GM10266 (cell line): ENCODE measurements around the gene GALK1.
"Not testable (repeated sequence)": the region's sequence is repeated elsewhere in the genome, so short reads cannot be mapped to it uniquely, and the experiment has no call there.

Experiments
- DNase-seq: peaks from one replicate; pipeline ENCODE4 v3.0.0; 2012; ENCODE audit errors: extremely low spot score
- TF ChIP-seq, protein P1 (sequence below): IDR thresholded peaks from 2 replicates; pipeline ENCODE4 v1.5.1; 2012; ENCODE audit warnings: mild to moderate bottlenecking, low read depth; ENCODE audit not compliant: control insufficient read depth, insufficient read depth; ENCODE audit errors: missing control alignments

The GALK1 gene

DNA sequence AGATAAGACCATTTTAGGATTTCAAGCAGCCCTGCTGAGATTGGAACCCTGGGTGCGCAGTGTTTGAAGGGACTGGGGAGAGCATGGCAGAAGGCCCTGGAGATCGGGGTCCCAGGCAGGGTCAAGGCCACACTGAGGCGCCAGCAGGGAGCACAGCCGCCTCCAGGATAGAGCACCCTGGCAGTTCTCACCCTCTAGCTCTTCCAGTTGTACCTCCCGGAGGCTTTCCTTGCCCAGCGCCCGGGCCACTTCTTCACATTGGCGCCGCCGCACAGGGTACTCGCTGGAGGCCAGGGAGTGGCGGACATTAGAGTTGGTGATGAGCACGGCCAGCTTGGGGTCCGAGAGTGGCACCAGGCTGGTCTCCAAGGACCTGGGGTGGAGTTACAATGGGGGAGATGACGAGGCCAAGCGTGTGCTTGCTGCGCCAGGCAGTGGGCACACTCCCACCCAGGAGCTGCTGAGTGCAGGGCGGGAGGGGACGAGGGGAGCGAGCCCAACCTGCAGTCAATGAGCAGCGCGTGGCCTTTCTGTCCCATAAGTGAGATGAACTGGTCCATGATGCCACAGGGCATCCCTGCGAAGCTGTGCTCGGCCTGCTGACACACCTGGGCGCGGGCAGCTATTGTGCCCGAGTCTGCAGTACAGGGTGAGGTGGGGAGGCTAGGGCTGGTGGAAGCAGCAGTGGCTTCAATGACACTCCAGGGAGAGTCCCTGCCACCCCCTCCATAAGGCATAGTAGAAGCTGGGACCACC, 2.3 kb downstream of the GALK1 start:
- TF ChIP-seq, protein P1, sequence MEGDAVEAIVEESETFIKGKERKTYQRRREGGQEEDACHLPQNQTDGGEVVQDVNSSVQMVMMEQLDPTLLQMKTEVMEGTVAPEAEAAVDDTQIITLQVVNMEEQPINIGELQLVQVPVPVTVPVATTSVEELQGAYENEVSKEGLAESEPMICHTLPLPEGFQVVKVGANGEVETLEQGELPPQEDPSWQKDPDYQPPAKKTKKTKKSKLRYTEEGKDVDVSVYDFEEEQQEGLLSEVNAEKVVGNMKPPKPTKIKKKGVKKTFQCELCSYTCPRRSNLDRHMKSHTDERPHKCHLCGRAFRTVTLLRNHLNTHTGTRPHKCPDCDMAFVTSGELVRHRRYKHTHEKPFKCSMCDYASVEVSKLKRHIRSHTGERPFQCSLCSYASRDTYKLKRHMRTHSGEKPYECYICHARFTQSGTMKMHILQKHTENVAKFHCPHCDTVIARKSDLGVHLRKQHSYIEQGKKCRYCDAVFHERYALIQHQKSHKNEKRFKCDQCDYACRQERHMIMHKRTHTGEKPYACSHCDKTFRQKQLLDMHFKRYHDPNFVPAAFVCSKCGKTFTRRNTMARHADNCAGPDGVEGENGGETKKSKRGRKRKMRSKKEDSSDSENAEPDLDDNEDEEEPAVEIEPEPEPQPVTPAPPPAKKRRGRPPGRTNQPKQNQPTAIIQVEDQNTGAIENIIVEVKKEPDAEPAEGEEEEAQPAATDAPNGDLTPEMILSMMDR: no peak
- DNase-seq: no peak

DNA sequence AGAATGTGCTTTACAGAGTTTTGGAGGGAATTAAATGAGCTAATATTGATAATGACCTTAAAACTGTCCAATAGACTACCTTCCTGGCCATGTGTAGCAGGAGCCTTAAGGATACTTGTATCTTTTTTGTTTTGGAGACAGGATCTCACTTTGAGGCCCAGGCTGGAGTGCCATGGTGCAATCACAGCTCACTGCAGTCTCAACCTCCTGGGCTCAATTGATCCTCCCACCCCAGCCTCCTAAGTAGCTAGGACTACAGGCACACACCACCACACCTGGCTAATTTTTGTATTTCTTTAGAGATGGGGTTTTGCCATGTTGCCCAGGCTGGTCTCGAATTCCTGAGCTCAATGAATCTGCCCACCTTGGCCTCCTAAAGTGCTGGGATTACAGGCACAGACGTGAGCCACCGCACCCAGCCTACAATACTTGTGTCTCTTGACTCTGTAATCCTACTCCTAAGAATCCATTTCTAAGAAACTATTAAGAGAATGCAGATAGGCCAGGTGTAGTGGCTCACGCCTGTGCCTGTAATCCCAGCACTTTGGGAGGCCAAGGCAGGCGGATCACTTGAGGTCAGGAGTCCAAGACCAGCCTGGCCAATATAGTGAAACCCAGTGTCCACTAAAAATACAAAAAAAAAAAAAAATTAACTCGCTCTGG, 4.9 kb downstream of the GALK1 start:
- DNase-seq: not testable (repeated sequence)

DNA sequence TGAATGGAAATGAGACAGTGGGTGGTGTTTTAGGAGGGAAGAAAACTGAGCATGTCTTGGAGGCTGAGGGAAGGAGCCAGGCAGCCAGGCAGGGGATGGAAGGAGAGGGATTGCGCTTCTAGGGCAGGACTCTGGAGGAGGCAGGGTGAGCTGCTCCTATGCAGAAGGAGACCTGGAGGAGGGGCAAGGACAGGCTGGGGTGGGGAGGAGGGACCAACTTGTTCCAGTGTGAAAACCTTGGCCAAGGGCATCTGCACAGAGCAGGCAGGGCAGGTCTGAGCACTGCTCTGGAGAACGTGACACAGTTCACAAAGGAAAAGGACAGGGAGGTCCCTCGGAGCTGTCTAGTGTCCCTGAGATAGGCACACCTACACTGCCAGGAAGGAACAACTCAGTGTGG, 5.5 kb downstream of the GALK1 start:
- TF ChIP-seq, protein P1: no peak
- DNase-seq: no peak

DNA sequence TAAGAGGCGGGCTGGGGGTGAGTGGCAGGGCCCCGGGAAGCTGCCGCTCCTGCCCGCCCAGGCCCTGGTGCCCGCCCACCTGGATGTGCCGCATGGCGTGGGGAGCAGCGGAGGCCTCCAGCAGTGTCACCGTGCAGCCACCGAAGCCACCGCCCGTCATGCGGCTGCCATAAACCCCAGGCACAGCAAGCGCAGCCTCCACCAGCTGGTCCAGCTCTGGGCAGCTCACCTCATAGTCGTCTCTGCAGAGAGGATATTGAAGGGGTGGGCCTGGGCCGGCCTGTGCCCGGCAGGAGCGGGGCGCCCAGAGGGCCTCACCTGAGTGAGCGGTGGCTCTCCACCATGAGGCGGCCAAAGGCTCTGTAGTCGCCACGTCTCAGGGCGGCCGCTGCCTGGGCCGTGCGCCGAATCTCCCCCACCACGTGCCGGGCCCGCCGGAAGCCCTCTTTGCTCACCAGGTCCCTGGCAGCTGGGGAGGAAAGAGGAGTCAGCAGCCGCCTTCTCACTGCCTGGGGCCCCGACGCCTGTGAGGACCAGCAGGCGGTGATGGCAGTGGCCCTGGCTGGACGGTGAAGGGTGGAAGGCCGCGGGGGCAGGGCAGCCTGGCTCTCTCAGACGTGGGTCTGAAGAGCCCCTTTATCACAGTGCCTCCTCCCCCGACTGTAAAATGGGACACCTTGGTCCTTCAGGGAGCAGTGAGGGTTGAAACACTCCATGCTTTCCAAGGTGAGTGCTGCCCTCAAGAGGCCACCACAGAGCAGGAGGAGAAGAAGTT, 6.7 kb downstream of the GALK1 start:
- DNase-seq: no peak
- TF ChIP-seq, protein P1: peak; percentile 30

DNA sequence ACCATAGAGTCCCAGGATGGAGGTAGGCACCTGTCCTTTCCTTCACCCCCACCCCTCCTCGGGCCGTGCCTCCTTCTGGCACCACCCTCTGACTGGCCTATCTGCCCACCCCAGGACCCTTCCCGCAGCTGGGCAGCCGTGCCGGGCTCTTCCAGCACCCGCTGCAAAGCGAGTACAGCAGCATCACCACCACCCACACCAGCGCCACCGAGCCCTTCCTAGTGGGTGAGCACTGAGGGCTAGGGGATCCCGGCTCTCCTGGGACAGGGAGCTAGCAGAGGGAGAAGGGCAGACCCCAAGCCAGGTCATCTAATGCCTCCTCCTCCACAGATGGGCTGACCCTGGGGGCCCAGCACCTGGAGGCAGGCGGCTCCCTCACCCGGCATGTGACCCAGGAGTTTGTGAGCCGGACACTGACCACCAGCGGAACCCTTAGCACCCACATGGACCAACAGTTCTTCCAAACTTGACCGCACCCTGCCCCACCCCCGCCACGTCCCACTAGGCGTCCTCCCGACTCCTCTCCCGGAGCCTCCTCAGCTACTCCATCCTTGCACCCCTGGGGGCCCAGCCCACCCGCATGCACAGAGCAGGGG, 7.8 kb downstream of the GALK1 start:
- TF ChIP-seq, protein P1: no peak

DNA sequence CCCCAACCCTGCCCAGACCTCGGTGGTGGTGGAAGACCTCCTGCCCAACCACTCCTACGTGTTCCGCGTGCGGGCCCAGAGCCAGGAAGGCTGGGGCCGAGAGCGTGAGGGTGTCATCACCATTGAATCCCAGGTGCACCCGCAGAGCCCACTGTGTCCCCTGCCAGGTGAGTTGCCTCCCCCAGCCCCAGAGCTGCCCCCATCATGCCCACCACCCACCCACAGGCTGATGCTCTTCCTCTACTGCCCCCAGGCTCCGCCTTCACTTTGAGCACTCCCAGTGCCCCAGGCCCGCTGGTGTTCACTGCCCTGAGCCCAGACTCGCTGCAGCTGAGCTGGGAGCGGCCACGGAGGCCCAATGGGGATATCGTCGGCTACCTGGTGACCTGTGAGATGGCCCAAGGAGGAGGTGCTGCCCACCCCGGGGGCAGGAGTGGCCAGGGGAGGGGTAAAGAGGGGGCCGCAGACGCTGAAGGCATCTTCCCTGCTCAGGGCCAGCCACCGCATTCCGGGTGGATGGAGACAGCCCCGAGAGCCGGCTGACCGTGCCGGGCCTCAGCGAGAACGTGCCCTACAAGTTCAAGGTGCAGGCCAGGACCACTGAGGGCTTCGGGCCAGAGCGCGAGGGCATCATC, 8.4 kb downstream of the GALK1 start:
- DNase-seq: no peak
- TF ChIP-seq, protein P1: no peak

More for the DNA sequence above, 7.8 kb downstream of the GALK1 start:
- DNase-seq: no peak

DNA sequence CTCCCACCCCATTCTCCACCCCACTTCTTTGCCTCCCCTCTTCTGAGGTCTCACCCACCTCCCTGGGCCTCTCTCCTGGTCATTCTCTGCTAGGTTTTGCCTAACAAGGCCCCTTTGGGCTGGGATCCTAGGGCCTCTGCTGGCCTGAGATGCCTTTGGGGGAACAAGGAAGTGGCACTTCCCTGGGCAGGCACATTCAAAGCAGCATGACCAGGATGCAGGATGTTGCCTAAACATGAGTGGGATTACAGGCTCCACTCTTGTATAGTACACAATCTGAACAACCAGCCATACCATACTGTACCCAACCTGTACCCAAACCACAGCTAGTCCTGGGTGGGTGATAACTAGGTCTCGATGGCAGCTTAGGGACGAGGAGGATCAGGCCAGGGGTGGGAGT, 9.0 kb downstream of the GALK1 start:
- TF ChIP-seq, protein P1: no peak
- no peak for DNase-seq
